GM18858 (cell line): ENCODE measurements around the gene CCDC85B.
"Not testable (repeated sequence)": the region's sequence is repeated elsewhere in the genome, so short reads cannot be mapped to it uniquely, and the experiment has no call there.

ENCODE experiments used
- ATAC-seq: cut with Tn5 transposase; IDR thresholded peaks from one replicate; pipeline ENCODE4 v1.9.1; 2021; ENCODE audit not compliant: unreplicated experiment

The CCDC85B gene

GRCh38 chr11:65890324-65891218 lies at the start of gene CCDC85B:
Gene CCDC85B, plus strand, starts transcription at chr11:65890673. Its CDS starts 111 bp downstream, at chr11:65890784.
- ATAC-seq: peak; percentile 41

DNA sequence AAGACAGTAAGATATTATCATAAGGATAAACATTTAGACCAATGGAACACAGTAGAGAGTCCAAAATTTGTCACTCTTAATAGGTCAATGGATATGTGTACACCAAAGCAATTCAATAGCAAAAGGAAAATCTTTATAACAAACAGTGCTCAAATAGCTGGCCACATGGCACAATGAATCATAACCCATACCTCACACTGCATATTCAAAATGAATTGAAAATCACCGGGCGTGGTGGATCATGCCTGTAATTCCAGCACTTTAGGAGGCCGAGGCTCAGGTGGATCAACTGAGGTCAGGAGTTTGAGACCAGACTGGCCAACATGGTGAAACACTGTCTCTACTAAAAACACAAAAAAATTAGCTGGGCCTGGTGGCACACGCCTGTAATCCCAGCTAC lies 48.3 kb upstream of the CCDC85B start:
- no peak for ATAC-seq

DNA sequence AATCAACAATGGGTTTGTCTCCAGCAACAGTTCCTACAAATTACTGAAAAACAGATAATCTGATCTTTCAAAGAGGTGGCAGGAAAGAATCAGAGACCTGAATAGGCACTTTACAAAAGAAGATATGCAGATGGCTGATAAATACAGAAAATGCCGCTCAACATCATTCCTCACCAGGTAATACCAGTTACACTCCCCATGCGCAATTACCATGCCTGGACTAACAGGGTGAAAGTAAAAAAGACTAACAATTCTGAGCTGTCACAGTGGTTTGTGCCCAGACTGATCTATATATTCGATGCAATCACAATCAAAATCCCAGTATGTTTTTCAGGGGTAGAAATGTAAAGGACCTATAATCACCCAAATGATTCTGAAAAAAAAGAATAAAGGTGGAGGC lies 46.7 kb upstream of the CCDC85B start:
- no peak for ATAC-seq

- ATAC-seq: no peak
Measured at GRCh38 chr11:65844231-65844872, 46.1 kb upstream of the CCDC85B start.

DNA sequence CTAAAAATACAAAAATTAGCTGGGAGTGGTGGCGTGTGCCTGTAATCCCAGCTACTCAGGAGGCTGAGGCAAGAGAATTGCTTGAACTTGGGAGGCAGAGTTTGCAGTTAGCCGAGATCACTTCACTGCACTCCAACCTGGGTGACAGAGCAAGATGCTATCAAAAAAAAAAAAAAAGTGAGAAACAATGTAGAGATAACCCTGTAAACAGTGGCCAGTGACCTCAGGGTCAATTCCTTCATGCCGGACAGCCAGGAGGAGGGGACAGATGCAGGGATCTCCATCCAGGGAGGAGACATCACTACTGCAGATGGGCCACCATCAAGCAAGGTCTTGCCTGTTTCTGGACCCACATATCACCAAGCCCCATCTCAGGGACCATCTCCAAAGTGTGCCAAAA lies 42.7 kb upstream of the CCDC85B start:
- no peak for ATAC-seq

GRCh38 chr11:65848693-65849092 lies 41.8 kb upstream of the CCDC85B start:
- ATAC-seq: not testable (repeated sequence)

- ATAC-seq: no peak
Measured at GRCh38 chr11:65849366-65849765, 41.1 kb upstream of the CCDC85B start.

DNA sequence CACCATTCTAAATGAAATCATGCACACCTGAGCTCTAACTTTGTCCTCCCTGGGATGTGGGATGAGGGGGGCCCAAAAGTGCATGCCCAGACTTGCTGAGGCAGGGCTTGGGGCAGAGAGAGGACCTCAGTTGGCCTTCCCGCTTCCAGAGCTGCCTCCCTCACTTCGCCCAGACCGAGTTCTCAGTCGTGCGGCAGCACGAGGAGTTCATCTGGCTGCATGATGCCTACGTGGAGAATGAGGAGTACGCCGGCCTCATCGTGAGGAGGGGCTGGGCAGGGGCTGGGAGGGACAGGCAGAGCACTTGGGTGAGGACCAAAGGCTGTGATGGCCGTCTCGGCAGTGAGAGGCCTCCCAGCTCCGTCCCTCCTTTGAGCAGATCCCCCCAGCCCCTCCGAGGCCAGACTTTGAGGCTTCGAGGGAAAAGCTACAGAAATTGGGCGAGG lies 40.7 kb upstream of the CCDC85B start:
- no peak for ATAC-seq

- no peak for ATAC-seq
Measured at GRCh38 chr11:65850217-65851082, 40.0 kb upstream of the CCDC85B start.

GRCh38 chr11:65851083-65851579 lies 39.3 kb upstream of the CCDC85B start:
- ATAC-seq: no peak

GRCh38 chr11:65851811-65852507 lies 38.5 kb upstream of the CCDC85B start:
- ATAC-seq: no peak

DNA sequence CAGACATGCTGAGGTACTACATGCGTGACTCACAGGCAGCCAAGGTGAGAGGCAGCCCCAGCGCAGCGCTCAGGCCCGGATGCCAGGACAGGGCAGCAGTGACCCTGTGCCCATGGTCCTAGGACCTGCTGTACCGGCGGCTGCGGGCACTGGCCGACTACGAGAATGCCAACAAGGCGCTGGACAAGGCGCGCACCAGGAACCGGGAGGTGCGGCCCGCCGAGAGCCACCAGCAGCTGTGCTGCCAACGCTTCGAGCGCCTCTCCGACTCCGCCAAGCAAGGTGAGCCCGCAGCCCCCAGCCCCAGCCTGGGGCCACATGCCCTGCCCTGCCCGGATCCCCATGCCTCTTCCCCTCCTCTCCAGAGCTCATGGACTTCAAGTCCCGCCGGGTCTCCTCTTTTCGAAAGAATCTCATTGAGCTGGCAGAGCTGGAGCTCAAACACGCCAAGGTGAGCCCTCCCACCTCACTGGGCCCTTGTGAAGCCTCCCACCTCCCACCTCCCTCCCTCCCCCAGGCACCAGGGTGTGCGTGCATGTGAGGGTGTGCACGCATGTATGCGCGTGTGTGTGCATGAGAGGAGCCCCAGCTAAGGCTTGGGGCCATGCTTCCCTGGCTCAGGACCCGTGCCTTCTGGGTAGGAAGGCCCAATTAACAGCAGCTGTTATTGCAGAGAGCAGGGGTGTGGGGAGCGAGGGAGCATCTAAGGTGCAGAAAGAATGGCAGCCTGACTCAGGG lies 37.8 kb upstream of the CCDC85B start:
- no peak for ATAC-seq

- no peak for ATAC-seq
Measured at GRCh38 chr11:65853246-65853979, 37.1 kb upstream of the CCDC85B start.

GRCh38 chr11:65854161-65854592 lies 36.3 kb upstream of the CCDC85B start:
- no peak for ATAC-seq

- no peak for ATAC-seq
Measured at GRCh38 chr11:65854852-65855837, 35.3 kb upstream of the CCDC85B start.

DNA sequence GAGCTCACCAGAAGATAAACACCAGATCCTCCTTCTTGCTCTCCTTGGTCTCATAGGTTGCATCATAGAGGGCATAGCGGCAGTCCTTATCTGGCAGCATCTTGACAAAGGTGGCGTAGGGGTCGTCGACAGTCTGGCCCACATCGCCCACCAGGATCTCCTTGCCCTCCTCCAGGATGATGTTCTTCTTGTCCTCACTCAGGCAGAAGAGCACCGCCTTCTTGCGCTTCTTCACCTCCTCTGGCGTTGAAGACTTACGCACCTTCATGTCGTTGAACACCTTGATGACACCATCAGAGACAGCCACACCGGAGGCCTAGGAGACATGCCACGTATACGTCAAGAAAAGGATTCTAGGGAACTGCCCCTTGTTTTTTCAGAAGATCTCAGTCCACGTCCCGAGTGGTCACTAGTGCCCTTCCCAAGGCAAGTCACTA lies 34.5 kb upstream of the CCDC85B start:
- no peak for ATAC-seq

DNA sequence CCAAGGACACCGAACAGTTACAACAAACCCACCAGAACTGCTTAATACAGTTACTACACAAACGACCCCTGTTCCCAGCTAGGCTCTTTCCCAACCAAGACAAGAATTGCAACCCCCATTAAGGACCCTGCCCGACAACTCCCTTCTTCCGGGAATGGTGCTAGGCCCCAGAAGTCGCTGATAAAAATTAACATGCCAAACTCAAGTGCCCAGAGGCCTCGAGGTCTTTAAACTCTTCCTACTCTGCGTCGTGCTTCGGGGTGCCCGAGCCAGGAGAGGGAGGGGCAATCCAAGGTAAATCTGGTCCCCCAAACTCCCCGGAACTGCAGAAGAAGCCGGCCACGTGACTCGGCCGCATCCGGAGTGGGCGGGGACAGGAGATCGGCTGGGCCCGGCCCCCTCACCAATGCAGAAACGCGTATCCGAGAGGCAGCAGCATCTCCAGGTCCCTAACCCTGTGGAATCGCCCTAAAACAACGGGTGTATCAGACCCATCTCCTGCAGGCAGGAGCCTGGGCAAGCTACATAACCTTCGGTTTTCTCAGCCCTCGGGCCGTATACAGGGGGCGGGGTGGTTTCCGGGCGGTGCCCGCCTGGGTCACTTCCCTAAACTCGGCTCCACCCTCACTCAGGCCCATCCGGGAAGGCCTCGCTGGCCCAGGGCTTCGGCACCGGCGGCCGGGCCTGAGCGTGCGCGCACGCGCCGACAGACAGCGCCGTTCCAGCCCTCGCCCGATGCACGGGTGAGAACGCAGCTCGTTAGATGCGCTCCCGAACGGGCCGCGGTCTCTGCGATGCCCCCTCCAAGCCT lies 33.6 kb upstream of the CCDC85B start:
- ATAC-seq: no peak
